Tibial artery (tissue), 4 donors: ENCODE measurements around the gene KRTAP4-11.

ENCODE experiments used
- DNase-seq, 2 donors: peaks; one replicate each; pipeline ENCODE4 v3.0.0-alpha.2; 2019
- H3K27ac ChIP-seq, 2 donors: fragments of 200-600 bp; sonication (generic) in 1 of 2; 1 replicate in 1 of 2; 2 replicates in 1 of 2; pipeline ENCODE4 v1.5.1; 2018 to 2019; ENCODE audit warnings: mild to moderate bottlenecking in 1 of 2
- H3K27me3 ChIP-seq, 2 donors: fragments of 200-600 bp; sonication (generic) in 1 of 2; one replicate each; pipeline versions ENCODE4 v1.5.1 to v1.6.0; 2016 to 2019
- H3K36me3 ChIP-seq, 3 donors: fragments of 200-600 bp; sonication (generic) in 2 of 3; one replicate each; pipeline ENCODE4 v1.5.1; 2016 to 2019; ENCODE audit warnings: mild to moderate bottlenecking in 2 of 3
- H3K4me1 ChIP-seq, 4 donors: fragments of 200-600 bp; sonication (generic) in 2 of 4; 1 replicate in 3 of 4; 2 replicates in 1 of 4; pipeline ENCODE4 v1.5.1; 2016 to 2019
- H3K4me3 ChIP-seq, 2 donors: fragments of 200-600 bp; sonication (generic) in 1 of 2; 1 replicate in 1 of 2; 2 replicates in 1 of 2; pipeline ENCODE4 v1.5.1; 2018 to 2019; ENCODE audit warnings: mild to moderate bottlenecking in 2 of 2
- H3K9me3 ChIP-seq, 3 donors: fragments of 200-600 bp; sonication (generic) in 1 of 3; one replicate each; pipeline ENCODE4 v1.5.1; 2016 to 2019
- CTCF ChIP-seq, 2 experiments: fragments of 200-600 bp in 1 of 2; fragments of 450-650 bp in 1 of 2; IDR thresholded peaks; one replicate each; pipeline ENCODE4 v1.5.1; 2017 to 2019; ENCODE audit warnings: antibody characterized with exemption in 2 of 2, mild to moderate bottlenecking in 1 of 2, moderate library complexity in 1 of 2
- intact Hi-C: fragments of 100-400 bp; cut with DNase I; formaldehyde crosslinking; loops from one replicate; pipeline ENCODE4 v1.15.0; 2023; ENCODE audit warnings: low total_unique reads

Gene KRTAP4-11

DNA sequence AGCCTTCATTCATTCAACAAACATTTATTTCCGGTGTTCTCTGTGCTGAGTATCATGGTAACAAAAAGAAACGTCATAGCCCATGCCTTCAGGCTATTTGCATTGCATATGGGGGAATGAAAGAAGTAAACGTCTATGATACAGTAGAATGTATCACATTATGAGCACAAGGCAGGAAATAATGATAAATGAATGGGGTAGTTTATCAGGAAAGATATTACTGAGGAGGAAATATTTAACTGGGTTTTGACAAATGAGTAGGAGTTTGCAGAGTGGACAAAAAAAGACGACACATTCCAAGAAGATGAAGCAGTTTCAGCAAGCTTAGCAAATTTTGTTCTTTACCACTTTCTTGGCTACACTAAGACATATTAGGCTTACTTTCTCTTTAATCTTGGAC is 35.5 kb downstream of the KRTAP4-11 start:
- Histone ChIP-seq H3K4me1 (no peaks in the 10 kb centered on the region), H3K4me3 (no peak overlapping the region), H3K36me3 (no peaks in the 10 kb centered on the region), H3K27ac (no peak overlapping the region), H3K27me3 (no peaks in the 10 kb centered on the region), H3K9me3 (no peaks in the 10 kb centered on the region)
- TF ChIP-seq CTCF (IDR thresholded peaks at IDR 0.05): no peak
- intact Hi-C loops: no loop called here
- no peak for DNase-seq

- TF ChIP-seq CTCF (IDR thresholded peaks at IDR 0.05): no peak
- intact Hi-C loops: no loop called here
Observed at GRCh38 chr17:41076788-41077187, 41.4 kb downstream of the KRTAP4-11 start.

GRCh38 chr17:41073676-41074075 is 44.5 kb downstream of the KRTAP4-11 start:
- Histone ChIP-seq H3K36me3 (no peaks in the 10 kb centered on the region), H3K27me3 (no peaks in the 10 kb centered on the region), H3K4me3 (no peak overlapping the region), H3K27ac (no peak overlapping the region), H3K9me3 (no peaks in the 10 kb centered on the region), H3K4me1 (no peaks in the 10 kb centered on the region)
- no peak for TF ChIP-seq CTCF (IDR thresholded peaks at IDR 0.05)
- no peak for DNase-seq
- intact Hi-C loops: no loop called here

More at GRCh38 chr17:41076788-41077187, 41.4 kb downstream of the KRTAP4-11 start:
- Histone ChIP-seq H3K27me3 (no peaks in the 10 kb centered on the region), H3K36me3 (no peaks in the 10 kb centered on the region), H3K9me3 (no peaks in the 10 kb centered on the region), H3K4me1 (no peaks in the 10 kb centered on the region), H3K4me3 (no peak overlapping the region), H3K27ac (no peak overlapping the region)
- no peak for DNase-seq

DNA sequence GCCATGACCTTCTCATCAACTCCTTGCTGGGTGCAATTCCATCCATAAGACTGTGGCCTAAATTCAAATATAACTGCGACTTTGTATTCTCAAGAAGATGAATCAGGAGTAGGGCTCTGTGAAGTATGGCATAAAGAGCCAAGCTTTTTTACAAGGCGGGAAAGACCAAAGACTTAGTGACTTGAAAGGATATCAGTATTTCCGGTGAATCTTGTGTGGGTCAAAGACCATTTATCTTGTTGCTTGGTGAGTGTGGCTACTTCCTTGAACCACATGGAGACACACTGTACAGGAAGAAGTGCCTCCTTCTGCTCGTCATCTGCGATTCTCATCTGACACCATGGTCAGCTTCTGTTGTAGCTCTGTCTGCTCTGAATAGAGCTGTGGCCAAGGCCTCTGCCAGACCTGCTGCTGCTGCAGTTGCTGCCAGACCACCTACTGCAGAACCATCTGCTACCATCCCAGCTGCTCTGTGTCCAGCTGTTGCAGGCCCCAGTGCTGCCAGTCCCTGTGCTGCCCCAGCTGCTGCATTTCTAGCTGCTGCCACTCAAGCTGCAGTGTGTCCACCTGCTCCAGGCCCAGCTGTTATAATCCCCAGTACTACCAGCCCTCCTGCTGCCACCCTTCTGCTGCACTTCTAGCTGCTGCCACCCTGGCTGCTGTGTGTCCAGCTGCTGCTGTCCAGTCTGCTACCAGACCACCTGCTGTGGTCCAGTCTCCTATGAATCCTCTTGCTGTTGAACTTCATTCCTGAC is 46.4 kb downstream of the KRTAP4-11 start:
- Histone ChIP-seq H3K4me1 (no peaks in the 10 kb centered on the region), H3K27me3 (no peaks in the 10 kb centered on the region), H3K27ac (no peak overlapping the region), H3K9me3 (no peaks in the 10 kb centered on the region), H3K4me3 (no peak overlapping the region), H3K36me3 (no peaks in the 10 kb centered on the region)
- intact Hi-C loops: no loop called here
- no peak for TF ChIP-seq CTCF (IDR thresholded peaks at IDR 0.05)
- DNase-seq: no peak

- no peaks in the 10 kb centered on the region for H3K4me1 ChIP-seq
- no peak for TF ChIP-seq CTCF (IDR thresholded peaks at IDR 0.05)
- no peaks in the 10 kb centered on the region for H3K9me3 ChIP-seq
- no peak for DNase-seq
- no peak overlapping the region for H3K27ac ChIP-seq
- no peak overlapping the region for H3K4me3 ChIP-seq
- no peaks in the 10 kb centered on the region for H3K27me3 ChIP-seq
- intact Hi-C loops: no loop called here
- H3K36me3 ChIP-seq: no peaks in the 10 kb centered on the region
Observed at GRCh38 chr17:41069031-41069430, 49.1 kb downstream of the KRTAP4-11 start.
